Mesodermal cell (in vitro differentiated cells): ENCODE measurements around the gene SC5D.

Source experiments
- H3K27ac ChIP-seq: 2 replicates; pipeline ENCODE4 v1.7.0; 2013; ENCODE audit warnings: mild to moderate bottlenecking, low read depth, low read length, moderate library complexity; ENCODE audit not compliant: severe bottlenecking
- H3K36me3 ChIP-seq: 2 replicates; pipeline ENCODE4 v1.7.1; 2013; ENCODE audit warnings: mild to moderate bottlenecking, low read length, moderate library complexity; ENCODE audit not compliant: control insufficient read depth, insufficient read depth
- H3K4me1 ChIP-seq: one replicate; pipeline ENCODE4 v1.7.1; 2013; ENCODE audit warnings: mild to moderate bottlenecking, low read length; ENCODE audit not compliant: insufficient read depth, control insufficient read depth, poor library complexity, severe bottlenecking
- H3K4me3 ChIP-seq: 2 replicates; pipeline ENCODE4 v1.7.0; 2013; ENCODE audit warnings: low read length, control low read depth, mild to moderate bottlenecking; ENCODE audit not compliant: insufficient read depth, poor library complexity, severe bottlenecking; ENCODE audit errors: extremely low read depth
- H3K9me3 ChIP-seq: 2 replicates; pipeline ENCODE4 v1.7.1; 2013; ENCODE audit warnings: mild to moderate bottlenecking, low read length, moderate library complexity; ENCODE audit not compliant: control insufficient read depth
- WGBS, 2 experiments: methylation state at CpG; one replicate each; pipeline ENCODE4 v1.1.5; 2013; ENCODE audit warnings: missing lambda C conversion rate in 2 of 2; ENCODE audit not compliant: insufficient coverage in 2 of 2; 5-methylcytosine and 5-hydroxymethylcytosine counted together

The SC5D gene

DNA sequence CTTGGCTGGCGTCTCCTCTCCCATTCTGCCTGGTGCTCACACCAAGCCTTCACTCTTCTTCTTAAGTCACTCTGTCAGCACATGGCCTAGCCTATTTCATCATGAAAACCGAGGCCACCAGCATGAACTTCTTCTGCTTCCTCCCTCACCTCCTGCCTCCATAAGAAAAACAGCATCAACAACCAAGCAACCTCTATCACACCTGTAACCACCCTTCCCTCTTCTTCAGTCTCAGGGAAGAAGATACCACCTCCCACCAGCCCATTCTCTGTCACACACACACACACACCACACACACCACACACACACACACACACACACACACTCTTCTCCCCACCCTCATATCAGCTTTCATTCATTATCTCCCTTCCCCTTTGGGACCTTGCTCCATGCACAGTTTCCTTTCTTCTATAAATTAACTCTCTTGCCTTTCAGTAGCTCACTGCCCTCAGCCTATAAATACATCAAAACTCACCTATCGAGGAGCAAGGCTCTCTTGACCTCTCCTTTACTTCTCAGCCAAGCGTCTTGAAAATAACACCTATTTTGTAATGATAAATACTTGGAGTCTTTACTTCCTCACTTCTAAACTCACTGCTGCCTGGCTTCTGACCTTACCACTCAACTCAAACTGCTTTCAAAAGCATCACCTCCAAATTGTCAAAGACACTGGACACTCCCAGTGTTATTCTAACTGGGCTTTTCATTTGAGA is 36.6 kb downstream of the SC5D start:
- Histone ChIP-seq H3K4me3 (no peak overlapping the region), H3K9me3 (no peaks in the 10 kb centered on the region), H3K36me3 (no peaks in the 10 kb centered on the region), H3K4me1 (no peaks in the 10 kb centered on the region), H3K27ac (no peak overlapping the region)
- WGBS, 2 experiments: 83 to 84% methylated on average over 3 of the region's 4 CpGs

DNA sequence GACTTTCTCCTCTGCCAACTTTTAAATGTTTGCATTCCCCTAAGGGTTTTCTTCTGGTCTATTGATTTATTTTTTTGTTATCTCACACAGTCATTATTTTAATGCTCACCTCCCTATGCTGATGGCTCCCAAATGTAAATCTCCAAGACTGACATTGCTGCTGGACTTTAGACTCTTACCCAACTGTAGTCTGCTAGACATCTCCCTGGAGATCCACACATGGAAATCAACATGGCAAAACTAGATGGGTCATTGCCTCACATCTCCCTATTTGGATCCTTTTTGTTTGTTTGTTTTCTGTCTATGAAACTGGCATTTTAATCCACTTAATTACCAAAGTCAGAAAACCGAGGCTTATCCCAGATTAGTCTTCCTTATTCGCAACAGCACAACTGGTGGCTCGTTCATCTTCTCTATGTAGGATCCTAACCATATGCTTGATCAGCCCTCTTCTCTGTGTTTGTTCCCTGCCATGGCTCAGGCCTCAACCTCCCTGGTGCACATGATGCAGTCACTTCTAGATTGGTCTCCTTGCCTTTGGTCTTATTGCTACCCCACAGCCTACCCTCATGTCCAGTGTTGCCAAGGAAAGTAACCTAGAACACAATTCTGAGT is 37.3 kb downstream of the SC5D start:
- 87 to 98% methylated on average over 3 of the region's 3 CpGs for WGBS, 2 experiments
- no peaks in the 10 kb centered on the region for H3K36me3 ChIP-seq

DNA sequence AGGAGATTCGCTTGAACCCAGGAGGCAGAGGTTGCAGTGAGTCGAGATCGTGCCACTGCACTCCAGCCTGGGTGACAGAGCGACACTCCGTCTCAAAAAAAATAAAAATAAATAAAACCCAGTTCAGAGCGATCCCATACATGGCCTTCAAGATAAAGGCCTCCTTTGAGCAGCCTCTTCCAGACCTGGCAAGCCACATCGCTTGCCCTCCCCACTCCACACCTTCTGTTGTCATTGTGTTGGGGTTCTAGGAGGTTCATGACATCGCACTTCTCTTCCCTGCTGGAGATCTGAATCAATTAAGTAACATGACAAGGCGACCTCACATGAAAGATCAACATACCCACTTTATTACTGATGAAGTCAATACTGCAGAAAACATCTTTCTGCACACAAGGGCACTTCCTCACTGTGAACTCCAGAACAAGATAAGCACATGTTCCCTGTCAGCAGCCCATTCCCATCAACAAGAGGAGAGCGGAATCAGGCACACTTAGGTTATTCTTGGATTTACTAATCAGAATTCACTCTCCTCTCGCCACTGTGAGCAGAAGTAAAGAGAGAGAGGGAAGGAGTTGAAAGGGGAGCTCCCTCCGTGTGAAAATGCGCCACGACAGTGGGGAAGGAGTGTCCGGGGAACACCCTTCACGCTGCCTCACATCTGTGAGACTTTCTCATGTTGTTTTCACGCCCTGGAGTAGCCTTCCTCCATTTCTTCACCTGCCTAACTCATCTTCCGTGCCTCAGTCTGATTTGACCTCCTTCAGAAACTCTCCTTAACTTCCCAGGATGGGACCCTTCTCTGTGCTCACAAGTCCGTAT is 38.3 kb downstream of the SC5D start:
- no peak overlapping the region for H3K4me3 ChIP-seq

More for the DNA sequence above, 37.3 kb downstream of the SC5D start:
- no peak overlapping the region for H3K4me3 ChIP-seq
- H3K4me1 ChIP-seq: no peaks in the 10 kb centered on the region
- no peaks in the 10 kb centered on the region for H3K9me3 ChIP-seq
- H3K27ac ChIP-seq: no peak overlapping the region

DNA sequence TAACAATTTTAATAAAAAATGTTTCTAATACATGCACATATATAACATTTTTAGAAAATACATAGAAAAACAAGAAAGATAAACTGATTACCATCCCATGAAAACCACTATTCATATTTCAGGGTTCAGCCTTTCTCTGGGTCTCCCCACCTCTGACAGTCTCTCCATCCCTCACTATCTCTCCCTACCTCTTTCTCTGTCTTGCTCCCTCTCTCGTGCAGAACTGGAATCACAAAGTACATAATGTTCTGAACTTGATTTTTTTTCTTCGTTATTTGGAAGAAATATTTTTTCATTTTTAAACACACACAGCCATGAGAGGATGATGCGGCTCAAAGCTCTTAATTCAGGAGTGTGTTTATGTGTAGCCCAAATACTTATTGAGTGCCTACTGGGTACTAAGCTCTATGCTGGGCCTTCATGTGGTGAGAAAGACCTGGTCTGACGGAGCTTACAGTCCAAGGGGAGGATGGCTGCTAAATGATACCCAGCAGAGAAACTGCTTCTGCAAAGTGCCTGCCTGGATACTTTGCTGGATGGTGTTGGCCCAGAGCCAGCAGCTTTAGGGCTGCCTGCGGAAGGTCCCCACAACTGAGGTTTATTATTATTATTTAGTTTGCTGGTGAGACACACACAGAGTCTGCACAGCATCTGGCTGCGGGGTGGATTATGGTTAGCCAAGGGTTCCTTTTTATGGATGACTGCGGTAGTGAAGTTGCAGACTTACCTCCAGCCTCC is 42.6 kb downstream of the SC5D start:
- WGBS, 2 experiments: 89 to 96% methylated on average over 2 to 4 of the region's 7 CpGs
- no peaks in the 10 kb centered on the region for H3K4me1 ChIP-seq
- no peaks in the 10 kb centered on the region for H3K9me3 ChIP-seq
- H3K27ac ChIP-seq: no peak overlapping the region
- no peaks in the 10 kb centered on the region for H3K36me3 ChIP-seq
- no peak overlapping the region for H3K4me3 ChIP-seq

More for the DNA sequence above, 38.3 kb downstream of the SC5D start:
- H3K9me3 ChIP-seq: no peaks in the 10 kb centered on the region
- no peaks in the 10 kb centered on the region for H3K36me3 ChIP-seq
- H3K4me1 ChIP-seq: no peaks in the 10 kb centered on the region
- 87 to 94% methylated on average over 14 to 16 of the region's 19 CpGs for WGBS, 2 experiments
- H3K27ac ChIP-seq: no peak overlapping the region

DNA sequence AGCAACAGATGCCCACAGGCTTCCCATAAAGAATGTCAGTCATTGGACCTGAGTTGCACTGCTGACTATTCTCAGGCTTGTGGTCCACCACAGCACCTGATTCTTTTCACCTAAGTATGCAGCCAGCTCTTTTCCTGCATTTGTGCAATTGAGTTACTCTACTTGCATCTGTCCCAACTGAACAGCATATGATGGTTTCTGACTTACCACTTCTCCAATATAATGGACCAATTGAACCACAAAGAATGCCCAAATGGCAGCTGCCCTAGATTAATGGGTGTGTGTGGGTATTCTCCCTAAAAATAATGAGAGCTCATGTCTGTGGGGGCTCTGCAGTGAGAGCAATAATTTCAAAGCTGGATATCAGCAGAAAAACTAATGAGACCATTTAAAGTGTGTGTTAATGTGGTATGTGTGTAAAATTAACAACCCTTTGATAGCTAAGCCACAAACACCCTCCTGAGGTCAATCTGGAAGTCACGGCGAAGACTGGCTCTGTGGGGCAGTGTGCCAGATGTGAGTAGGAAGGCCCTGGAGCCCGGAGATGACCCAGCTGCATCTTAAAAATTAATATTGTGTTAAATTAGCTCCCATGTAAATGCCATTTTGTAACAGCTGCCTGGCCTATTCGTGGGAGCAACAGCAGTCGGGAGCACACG is 43.8 kb downstream of the SC5D start:
- H3K27ac ChIP-seq: no peak overlapping the region
- 73 to 94% methylated on average over 2 to 3 of the region's 6 CpGs for WGBS, 2 experiments
- no peaks in the 10 kb centered on the region for H3K9me3 ChIP-seq

DNA sequence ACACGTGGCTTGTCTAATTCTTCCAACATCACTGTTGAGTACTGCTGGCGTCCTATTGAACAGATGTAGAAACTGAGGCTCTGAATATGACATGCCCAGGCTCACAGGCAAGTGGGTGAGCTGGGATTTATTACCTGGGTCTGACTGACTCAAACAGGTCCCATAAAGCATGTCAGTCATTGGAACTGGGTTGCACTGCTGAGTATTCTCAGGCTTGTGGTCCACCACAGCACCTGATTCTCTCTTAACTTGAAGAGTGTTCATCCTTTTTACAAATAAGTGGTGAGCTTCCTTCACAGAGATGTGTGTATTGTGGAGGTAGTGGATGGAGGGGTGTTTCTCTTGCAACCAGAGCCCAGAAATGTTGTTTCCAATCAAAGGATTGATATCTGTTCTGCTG is 44.5 kb downstream of the SC5D start:
- Histone ChIP-seq H3K4me1 (no peaks in the 10 kb centered on the region), H3K4me3 (no peak overlapping the region), H3K9me3 (no peaks in the 10 kb centered on the region), H3K27ac (no peak overlapping the region), H3K36me3 (no peaks in the 10 kb centered on the region)
- 88 to 92% methylated on average over 2 of the region's 2 CpGs for WGBS, 2 experiments

More for the DNA sequence above, 43.8 kb downstream of the SC5D start:
- Histone ChIP-seq H3K36me3 (no peaks in the 10 kb centered on the region), H3K4me1 (no peaks in the 10 kb centered on the region), H3K4me3 (no peak overlapping the region)

DNA sequence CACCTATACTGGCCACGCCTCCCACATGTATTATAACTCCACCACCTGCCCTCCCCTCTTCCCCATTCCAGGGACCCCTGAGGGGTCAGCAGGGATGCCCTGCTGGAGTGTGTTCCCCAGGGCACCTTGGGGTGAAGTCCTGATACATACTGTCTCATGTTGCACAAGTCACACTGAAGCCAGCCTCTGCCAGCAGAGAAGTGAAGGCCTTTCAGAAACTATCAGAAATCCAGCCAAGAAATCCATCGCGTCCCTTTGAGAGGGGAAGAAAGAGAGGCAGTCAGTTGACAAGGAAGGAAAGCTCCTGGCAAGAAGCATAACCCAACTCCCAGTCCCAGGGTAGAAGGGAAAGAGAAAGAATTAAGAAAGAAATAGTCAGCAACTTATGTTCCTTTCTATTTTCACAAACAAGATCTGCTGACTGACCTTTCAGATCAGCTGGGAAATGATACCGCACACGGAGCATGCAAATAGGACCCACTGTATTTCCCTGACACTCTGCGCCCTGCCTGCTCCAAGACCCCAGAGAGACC is 45.2 kb downstream of the SC5D start:
- WGBS, 2 experiments: 92 to 97% methylated on average over 6 of the region's 6 CpGs
- no peaks in the 10 kb centered on the region for H3K4me1 ChIP-seq
- no peak overlapping the region for H3K27ac ChIP-seq
- no peaks in the 10 kb centered on the region for H3K9me3 ChIP-seq
- no peaks in the 10 kb centered on the region for H3K36me3 ChIP-seq
- no peak overlapping the region for H3K4me3 ChIP-seq

DNA sequence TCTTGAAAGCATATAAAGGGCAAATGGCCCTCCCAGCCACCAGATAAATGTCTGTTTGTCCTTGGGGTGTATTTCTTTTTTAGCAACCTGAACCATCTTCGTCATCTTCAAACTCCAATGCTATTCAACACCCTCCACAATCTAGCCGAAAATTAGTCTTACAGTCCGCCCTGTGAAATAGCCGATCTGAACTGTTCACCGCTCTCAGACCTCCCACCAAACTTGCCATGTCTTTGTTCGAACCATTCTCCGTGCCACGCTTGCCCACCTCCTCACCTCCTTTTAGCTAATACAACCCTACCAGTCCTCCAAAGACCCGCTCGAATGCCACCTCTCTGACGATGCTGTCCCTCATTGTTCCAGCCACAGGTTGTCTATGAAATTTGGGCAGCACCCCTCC is 46.0 kb downstream of the SC5D start:
- Histone ChIP-seq H3K4me3 (no peak overlapping the region), H3K27ac (no peak overlapping the region), H3K4me1 (no peaks in the 10 kb centered on the region), H3K36me3 (no peaks in the 10 kb centered on the region), H3K9me3 (no peaks in the 10 kb centered on the region)
- WGBS, 2 experiments: 90 to 96% methylated on average over 6 to 11 of the region's 11 CpGs

DNA sequence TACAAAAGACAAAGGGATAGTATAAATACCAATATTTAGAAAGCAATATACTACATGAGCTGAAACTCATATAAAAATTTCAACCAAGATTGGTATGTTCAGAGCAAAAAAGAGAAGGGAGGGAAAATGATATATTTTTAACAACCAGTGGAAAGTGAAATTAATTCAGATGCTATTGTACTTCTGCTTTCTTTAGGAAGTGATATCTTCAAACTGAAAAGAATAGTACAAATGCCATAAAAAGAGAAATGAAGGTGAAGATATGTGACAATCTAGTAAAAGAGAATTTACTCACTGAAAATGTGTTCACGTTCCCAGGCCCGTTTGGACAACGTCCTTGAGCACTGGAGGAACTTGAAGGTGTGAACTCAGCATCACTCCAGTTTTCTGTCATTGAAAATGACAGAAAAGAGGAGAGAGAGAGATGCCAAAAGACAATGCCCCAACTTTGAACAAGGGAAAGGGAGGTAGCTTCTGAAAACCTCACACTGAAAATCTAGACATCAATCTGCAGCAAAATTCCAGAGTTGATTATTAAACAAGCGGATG is 47.5 kb downstream of the SC5D start:
- Histone ChIP-seq H3K36me3 (no peaks in the 10 kb centered on the region), H3K4me3 (no peak overlapping the region), H3K9me3 (no peaks in the 10 kb centered on the region), H3K27ac (no peak overlapping the region), H3K4me1 (no peaks in the 10 kb centered on the region)
- WGBS, 2 experiments: 93 to 97% methylated on average over 3 of the region's 4 CpGs
